Measurements from ENCODE around the gene GPHB5.

GRCh38 chr14:63357841-63358240 lies 39.1 kb upstream of the GPHB5 start:
- TF ChIP-seq CTCF (IDR thresholded peaks at IDR 0.05; ENCODE audit: low read depth, low read length) (no peak), EZH2phosphoT487 (IDR thresholded peaks at IDR 0.05; ENCODE audit: low read depth) (no peak)

Data from OCI-LY3 (cell line).